A549 (cell line): ENCODE results near the gene PRR5.

ENCODE experiments used
- EP300 ChIP-seq, 2 experiments: fragments of >200 bp; sonication (Bioruptor Twin); formaldehyde crosslinking; IDR thresholded peaks; 2 replicates in 1 of 2; 3 replicates in 1 of 2; pipeline ENCODE4 v1.6.1; 2016 to 2017
- RAD21 ChIP-seq, 2 experiments: fragments of >200 bp in 1 of 2; sonication (Bioruptor Twin) in 1 of 2; formaldehyde crosslinking in 1 of 2; IDR thresholded peaks in 1 of 2; conservative IDR thresholded peaks in 1 of 2; 2 replicates in 1 of 2; 3 replicates in 1 of 2; pipeline ENCODE4 v1.6.1; 2012 to 2018; ENCODE audit warnings: inconsistent platforms in 1 of 2
- RFX5 ChIP-seq: fragments of 450-650 bp; IDR thresholded peaks from 2 replicates; pipeline ENCODE4 v1.7.1; 2014; ENCODE audit warnings: antibody characterized with exemption, mild to moderate bottlenecking, moderate library complexity
- TFCP2L1 ChIP-seq: fragments of 250-450 bp; sonication (Bioruptor Pico); IDR thresholded peaks from 2 replicates; pipeline ENCODE4 v1.5.0; 2021; ENCODE audit warnings: mild to moderate bottlenecking
- TF ChIP-seq, protein P1 (sequence below): fragments of >200 bp; sonication (Bioruptor Twin); formaldehyde crosslinking; IDR thresholded peaks from 3 replicates; pipeline ENCODE4 v1.5.1; 2016

- TF ChIP-seq TFCP2L1 (CRISPR knock-in tag) (no peak), EP300 (IDR thresholded peaks at IDR 0.05) (no peak), RFX5 (no peak), RAD21 (conservative IDR thresholded peaks at IDR 0.05 in 1 of 2, IDR thresholded peaks at IDR 0.05 in 1 of 2) (no peak)
- TF ChIP-seq, protein P1, sequence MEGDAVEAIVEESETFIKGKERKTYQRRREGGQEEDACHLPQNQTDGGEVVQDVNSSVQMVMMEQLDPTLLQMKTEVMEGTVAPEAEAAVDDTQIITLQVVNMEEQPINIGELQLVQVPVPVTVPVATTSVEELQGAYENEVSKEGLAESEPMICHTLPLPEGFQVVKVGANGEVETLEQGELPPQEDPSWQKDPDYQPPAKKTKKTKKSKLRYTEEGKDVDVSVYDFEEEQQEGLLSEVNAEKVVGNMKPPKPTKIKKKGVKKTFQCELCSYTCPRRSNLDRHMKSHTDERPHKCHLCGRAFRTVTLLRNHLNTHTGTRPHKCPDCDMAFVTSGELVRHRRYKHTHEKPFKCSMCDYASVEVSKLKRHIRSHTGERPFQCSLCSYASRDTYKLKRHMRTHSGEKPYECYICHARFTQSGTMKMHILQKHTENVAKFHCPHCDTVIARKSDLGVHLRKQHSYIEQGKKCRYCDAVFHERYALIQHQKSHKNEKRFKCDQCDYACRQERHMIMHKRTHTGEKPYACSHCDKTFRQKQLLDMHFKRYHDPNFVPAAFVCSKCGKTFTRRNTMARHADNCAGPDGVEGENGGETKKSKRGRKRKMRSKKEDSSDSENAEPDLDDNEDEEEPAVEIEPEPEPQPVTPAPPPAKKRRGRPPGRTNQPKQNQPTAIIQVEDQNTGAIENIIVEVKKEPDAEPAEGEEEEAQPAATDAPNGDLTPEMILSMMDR: no peak
These were observed 27.5 kb downstream of the PRR5 start for GRCh38 chr22:44729391-44730021.
